ENCODE data around the gene EPHB1. TPM values are rescaled to one million over a fixed set of nuclear protein-coding genes. Genes with fewer than 3 reads are reported as not detected.

The EPHB1 gene
- total and polyA plus RNA-seq, 2 donors (not counting 3 experiments of a cell fraction or from before 2014, with no cell fraction given), result 1.3 to 5.2 TPM

GRCh38 chr3:135133905-135134683, 339.0 kb downstream of the EPHB1 start:
- FAIRE-seq, result no peak
- ChIA-PET POLR2A (no interaction called here), CTCF (no interaction called here)
- Histone ChIP-seq H2AFZ (ENCODE audit: low read depth, low read length) (no peak overlapping the region), H3K4me2 (ENCODE audit: insufficient read depth, low read length) (no peak overlapping the region), H3K9me3 (replicated peaks; ENCODE audit: control insufficient read depth, insufficient read depth, low read length) (no peaks in the 10 kb centered on the region), H3K4me3 (replicated peaks in 1 of 3; ENCODE audit: insufficient read depth in 1 of 3, low read depth in 1 of 3, low read length in 3 of 3) (no peak overlapping the region), H3K36me3 (ENCODE audit: control insufficient read depth in 2 of 2, extremely low read depth in 1 of 2, insufficient read depth in 2 of 2, low read length in 2 of 2) (no peaks in the 10 kb centered on the region), H3K27me3 (ENCODE audit: control insufficient read depth in 2 of 2, insufficient read depth in 2 of 2, low read length in 2 of 2) (no peaks in the 10 kb centered on the region), H3K79me2 (ENCODE audit: control insufficient read depth, insufficient read depth, low read length) (no peaks in the 10 kb centered on the region), H3K4me1 (ENCODE audit: control insufficient read depth, extremely low read depth, insufficient read depth, low read length) (no peaks in the 10 kb centered on the region), H3K27ac (ENCODE audit: insufficient read depth, low read depth, low read length) (no peak overlapping the region), H3K9ac (replicated peaks; ENCODE audit: extremely low read depth, insufficient read depth, low read length) (no peak overlapping the region), H3K9me1 (replicated peaks; ENCODE audit: control insufficient read depth, extremely low read depth, insufficient read depth, low read length) (no peaks in the 10 kb centered on the region), H4K20me1 (replicated peaks; ENCODE audit: control insufficient read depth, extremely low read depth, insufficient read depth, low read length) (no peaks in the 10 kb centered on the region)
- TF ChIP-seq EZH2 (IDR thresholded peaks at IDR 0.05; ENCODE audit: borderline replicate concordance, low read depth, low read length, severe bottlenecking), result no peak
- no peak for TF ChIP-seq CTCF (IDR thresholded peaks at IDR 0.05; ENCODE audit: extremely low read depth in 1 of 2, insufficient read depth in 1 of 2, low read depth in 1 of 2, low read length in 2 of 2)
- TF ChIP-seq POLR2AphosphoS5 (IDR thresholded peaks at IDR 0.05; ENCODE audit: insufficient read depth, low read depth, low read length), result no peak
- no peak for TF ChIP-seq JUN (IDR thresholded peaks at IDR 0.05; ENCODE audit: borderline replicate concordance, insufficient read depth, insufficient read length, low read depth)
- no peak for TF ChIP-seq FOS (IDR thresholded peaks at IDR 0.05; ENCODE audit: borderline replicate concordance, insufficient read depth, low read length)
- no peak for TF ChIP-seq MAX (IDR thresholded peaks at IDR 0.05; ENCODE audit: insufficient read depth, insufficient read length)
- no peak for TF ChIP-seq POLR2A (IDR thresholded peaks at IDR 0.05; ENCODE audit: low read depth, low read length)
- no peak for TF ChIP-seq MYC (IDR thresholded peaks at IDR 0.05; ENCODE audit: low read depth, low read length)
- no peak for TF ChIP-seq GATA2 (IDR thresholded peaks at IDR 0.05; ENCODE audit: insufficient read depth, insufficient read length, low read depth, low read length)
- no peak for DNase-seq (ENCODE audit: low read depth, low spot score)
- intact Hi-C loops (cut with micrococcal nuclease), result no loop called here
- dilution Hi-C loops (cut with MboI; ENCODE audit: extremely low pct_ligation_motif_present, low sequenced_read_pairs), result no loop called here
- BruUV-seq (replicated peaks), result no TSS peak
